HG02678 (cell line): ENCODE data around the gene CALY.

Experiments used
- ATAC-seq: cut with Tn5 transposase; IDR thresholded peaks from one replicate; pipeline ENCODE4 v1.9.1; 2021; ENCODE audit warnings: mild to moderate bottlenecking, moderate library complexity; ENCODE audit not compliant: unreplicated experiment

Gene CALY

DNA sequence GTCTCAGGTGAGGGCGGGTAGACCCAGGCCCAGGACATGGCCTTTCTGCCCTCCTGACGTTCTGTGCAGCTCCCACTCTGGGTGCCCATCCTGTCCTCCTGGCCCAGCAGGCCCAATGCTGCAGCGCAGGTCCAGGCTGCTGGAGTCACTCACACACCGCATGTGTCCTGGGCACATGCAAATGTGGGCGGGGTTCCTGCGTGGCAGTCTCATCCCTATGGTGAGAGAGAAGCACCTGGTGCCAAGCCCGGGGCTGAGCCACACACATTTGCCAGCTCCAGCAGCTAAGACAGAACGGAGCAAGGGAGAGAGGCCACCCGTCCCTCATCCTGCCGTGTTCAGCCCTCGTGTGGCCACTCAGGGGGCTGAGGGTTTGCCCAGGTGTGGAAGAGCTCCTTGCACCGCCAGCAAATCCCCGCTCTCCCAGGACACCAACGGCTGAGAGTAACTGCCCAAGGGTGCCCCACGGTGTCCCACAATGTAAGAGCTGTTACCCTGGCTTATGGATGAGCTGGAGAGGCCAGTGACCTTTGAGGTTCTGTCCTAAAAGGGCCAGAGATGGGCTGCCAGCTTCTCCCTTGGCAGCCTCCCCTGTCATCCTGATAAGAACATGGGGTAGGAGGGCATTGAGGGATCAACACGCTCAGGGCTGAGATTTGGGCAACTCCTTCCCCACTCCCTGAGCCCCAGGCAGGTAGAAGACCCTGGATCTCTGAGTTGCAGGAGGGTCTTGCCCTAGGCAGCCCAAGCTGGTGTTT lies 16.7 kb upstream of the CALY start:
- no peak for ATAC-seq

DNA sequence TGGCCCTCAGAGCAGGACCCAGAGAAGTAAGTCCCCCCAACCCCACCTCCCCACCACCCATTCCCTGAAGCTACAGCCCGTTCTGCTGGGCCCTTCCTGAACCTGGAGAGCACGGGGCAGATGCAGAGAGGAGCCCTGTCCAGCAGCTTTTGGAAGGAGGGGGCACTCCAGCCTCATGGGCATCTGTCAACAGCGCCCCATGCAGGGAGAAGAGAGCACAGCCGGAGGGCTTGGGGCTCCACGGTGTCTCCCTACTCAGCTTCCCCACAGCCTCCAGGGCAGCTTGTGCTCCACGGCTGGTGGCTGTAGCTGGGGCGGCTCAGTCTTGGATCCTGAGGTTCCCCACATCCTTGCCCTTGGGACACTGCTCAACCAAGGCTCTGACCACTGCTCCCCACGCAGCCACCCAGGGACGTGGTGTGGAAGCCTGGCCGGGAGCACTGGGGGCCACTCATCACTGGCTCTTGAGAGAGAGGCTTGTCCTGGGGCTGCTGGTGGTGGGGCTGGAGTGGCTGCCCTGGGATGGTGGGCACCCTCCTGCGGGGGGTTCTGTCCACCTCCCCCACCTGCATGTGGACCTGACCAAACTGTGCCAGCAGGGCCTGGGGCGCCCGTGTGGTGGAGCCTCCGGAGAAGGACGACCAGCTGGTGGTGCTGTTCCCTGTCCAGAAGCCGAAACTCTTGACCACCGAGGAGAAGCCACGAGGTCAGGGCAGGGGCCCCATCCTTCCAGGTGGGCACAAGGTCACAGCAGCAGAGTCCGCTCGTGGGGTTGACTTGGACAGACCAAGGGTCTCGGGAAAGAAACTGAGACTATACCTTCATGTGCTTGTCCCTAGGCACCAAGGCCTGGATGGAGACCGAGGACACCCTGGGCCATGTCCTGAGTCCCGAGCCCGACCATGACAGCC lies 15.0 kb upstream of the CALY start:
- no peak for ATAC-seq

DNA sequence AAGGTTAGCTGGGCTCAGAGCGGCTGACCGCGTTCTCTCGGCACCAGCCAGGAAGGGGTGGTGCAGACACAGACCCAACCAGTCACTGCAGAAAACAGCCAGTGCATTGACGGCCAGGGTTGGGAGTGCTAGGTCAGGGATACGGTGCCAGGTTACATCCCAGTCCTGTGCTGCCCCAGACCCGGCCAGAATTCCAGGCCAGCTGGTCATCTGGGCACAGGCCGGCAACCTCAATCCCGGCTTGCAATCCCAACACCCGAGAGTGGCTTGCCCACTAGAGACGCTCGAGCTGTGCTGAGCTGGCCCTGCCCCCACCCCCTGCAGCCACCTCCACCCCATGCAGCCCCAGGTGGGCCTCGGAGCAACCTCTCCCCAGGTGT lies 14.2 kb upstream of the CALY start:
- ATAC-seq, result no peak

- ATAC-seq, result no peak
Measured at GRCh38 chr10:133350283-133350949, 13.7 kb upstream of the CALY start.

- no peak for ATAC-seq
Measured at GRCh38 chr10:133349577-133350011, 12.9 kb upstream of the CALY start.

- ATAC-seq, result no peak
Measured at GRCh38 chr10:133349160-133349568, 12.5 kb upstream of the CALY start.

- ATAC-seq, result no peak
Measured at GRCh38 chr10:133347710-133348517, 11.2 kb upstream of the CALY start.

DNA sequence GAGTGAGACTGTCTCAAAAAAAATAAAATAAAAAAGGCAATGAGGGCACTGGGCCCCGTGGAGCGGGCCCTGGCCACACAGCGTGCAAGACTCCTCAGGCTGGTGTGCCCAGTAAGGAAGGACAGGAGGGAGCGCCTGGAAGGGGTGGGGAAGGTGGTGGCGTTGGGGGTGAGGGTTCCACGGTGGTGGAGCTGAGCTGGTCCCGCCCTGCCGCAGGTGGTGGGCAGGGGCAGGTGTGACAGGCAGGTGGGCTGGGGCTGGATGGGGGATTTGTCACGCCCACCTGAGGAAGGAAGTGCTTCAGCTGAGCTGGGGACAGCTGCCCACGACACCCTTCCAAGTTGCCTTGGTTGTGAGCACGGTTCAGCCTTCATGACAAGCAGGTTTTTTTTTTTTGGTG lies 9.7 kb upstream of the CALY start:
- ATAC-seq, result no peak

- no peak for ATAC-seq
Measured at GRCh38 chr10:133344236-133344635, 7.5 kb upstream of the CALY start.

GRCh38 chr10:133343558-133343957 lies 6.9 kb upstream of the CALY start:
- ATAC-seq, result no peak

DNA sequence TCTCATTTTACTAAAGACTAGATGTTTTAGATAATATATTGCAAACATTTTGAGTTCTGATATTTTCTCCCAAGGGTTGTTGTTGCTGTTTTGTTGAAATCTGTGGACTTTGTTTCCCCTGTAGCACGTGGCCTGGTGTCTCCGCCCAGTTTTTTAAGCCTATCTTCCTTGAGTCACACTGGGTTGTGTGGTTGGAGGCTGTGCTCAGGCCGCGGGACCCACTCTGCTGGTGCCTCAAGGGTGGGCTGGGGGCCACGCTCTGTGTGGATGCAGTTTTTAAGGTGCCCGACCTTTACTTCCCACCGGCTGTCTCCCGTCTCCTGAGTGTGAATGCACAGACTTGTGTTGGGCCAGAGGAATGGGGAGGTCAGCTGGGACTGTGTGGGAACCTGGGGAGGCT lies 6.2 kb upstream of the CALY start:
- no peak for ATAC-seq

DNA sequence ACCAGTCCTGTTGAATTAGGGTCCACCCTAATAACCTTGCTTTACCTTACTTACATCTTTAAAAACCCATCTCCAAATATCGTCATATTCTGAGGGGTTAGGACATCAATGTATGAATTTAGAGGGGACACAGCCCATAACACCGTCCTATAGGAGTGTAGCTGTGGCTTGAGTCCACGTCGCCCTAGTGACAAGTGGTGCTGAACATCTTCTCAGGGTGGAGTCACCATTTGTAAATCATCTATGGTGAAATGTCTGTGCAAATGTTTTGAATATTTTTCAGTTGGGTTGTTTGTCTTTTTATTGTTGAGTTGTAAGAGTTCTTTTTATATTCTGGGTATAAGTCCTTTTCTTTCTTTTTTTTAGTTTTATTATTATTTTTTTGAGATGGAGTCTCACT lies 5.3 kb upstream of the CALY start:
- no peak for ATAC-seq

DNA sequence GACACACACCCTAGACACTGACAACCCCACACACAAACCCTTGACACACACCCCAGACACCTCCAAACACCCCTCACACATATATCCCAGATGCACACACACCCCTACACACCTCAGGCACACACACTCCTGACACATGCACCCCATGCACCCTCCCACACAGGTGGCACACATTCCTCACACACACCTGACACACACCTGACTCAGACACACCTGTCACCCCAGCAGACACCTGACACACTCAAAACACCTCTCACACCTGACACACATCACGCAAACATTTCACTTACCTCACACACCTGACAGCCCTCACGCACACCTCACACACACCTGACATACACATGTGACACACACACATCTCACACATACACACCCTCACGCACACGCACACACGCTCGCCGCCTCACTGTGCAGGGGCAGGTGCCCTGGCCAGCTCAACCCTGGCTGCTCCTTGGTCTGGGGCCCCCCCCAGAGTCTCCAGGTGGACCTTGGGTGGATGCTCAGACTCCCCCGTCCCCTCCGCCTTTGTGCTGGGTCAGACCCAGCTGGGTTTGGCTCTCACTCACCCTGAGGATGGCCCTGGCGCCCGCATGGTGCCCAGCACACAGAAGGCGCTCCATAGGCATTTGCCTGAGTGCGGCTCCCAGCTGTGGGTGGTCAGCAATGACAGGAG lies 3.1 kb upstream of the CALY start:
- ATAC-seq, result no peak

GRCh38 chr10:133338080-133339071 lies 1.7 kb upstream of the CALY start:
- ATAC-seq, result no peak

DNA sequence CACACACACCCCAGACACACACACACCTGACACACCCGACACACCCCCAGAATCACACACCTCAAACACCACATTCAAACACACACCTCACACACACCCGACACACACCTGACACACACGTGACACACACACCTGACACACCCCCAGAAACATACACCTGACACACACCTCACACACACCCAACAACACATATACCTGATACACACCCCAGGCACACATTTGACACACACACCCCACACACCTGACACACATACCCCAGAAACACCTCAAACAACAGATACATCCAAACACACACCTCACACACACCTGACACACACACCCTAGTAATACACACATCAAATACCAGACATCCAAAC lies 652 bp upstream of the CALY start:
- no peak for ATAC-seq

- no peak for ATAC-seq
Measured at GRCh38 chr10:133336118-133336576, 549 bp downstream of the CALY start.

DNA sequence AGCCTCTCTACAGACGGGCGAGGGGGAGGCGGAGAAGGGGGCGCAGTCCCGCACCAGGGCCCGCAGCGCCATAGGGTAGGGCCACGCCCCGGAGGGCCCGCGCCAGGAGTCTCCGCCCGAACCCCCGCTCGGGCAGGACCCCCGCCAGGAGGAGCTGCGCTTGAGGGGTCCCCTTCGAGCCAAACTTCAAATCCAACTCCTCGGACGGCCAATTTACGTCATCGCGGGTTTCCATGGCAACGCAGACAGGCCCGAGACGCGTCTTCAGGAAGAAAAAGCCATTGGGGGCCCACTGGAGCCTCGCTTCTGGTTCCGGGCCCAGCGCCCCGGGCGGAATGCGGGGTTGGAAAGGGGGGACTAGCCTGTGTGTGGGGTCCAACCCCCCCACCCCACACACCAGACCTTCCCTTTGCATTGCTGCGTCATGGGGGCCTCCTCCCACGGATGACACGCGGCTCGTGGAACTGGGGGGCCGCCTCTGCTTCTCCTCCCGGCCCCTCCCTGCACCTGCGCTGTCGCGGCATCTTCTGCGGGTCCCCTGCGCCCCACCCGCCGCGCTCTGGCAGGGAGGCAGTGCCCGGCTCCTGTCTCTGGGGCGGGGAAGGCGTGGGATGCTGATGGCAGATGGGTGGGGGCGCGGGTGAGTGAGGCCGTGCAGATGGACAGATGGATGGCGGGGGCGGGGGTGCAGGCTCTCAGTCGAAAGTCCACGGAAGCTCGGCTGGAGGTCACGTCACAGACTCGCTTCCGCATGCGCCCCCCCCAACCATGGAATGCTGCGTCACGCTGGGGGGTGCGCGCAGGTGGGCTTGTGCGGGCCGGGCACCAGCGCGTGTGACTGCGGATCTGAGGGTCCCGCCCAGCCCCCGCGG lies 1.2 kb downstream of the CALY start:
- ATAC-seq, result no peak
